Measurements from ENCODE around the gene INSC. TPM values are rescaled to one million over a fixed set of nuclear protein-coding genes. Genes with fewer than 3 reads are reported as not detected.

The INSC gene
- total and polyA plus RNA-seq, 2 of the 8 experiments (the other 6 are each of a cell fraction or from before 2014, with no cell fraction given), result 0.58 to 0.59 TPM

DNA sequence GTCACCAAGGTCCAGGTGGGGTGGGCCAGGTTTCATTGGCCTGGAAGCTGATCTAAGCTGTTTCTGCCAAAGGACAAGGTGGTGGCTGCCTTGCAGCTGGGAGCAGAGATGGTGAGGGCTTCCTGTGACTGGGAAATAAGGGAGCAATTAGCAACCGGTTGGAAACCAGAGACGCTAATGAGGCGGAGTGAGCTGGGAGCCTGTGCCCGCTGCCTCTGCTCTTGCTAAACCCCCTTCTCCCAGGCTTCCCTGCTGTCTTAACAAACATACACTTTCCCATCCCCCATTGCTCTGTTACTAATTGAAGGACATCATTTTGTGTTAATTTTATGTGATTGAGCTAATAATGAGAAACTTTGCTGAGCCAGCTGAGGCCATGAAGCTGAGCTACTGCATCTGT is 121.8 kb downstream of the INSC start:
- Histone ChIP-seq H3K18ac (ENCODE audit: extremely low read depth, low read length) (no peak overlapping the region), H3K27me3 (replicated peaks in 1 of 4; ENCODE audit: control insufficient read depth in 3 of 4, extremely low read depth in 1 of 4, insufficient read depth in 3 of 4, low read length in 3 of 4) (no peaks in the 10 kb centered on the region), H3K79me2 (ENCODE audit: control insufficient read depth in 1 of 2, insufficient read depth in 2 of 2, low read length in 2 of 2) (no peaks in the 10 kb centered on the region), H4K8ac (ENCODE audit: extremely low read depth, insufficient read depth, low read length) (no peak overlapping the region), H3K14ac (ENCODE audit: insufficient read length) (no peak overlapping the region), H3K4me1 (replicated peaks in 1 of 4; ENCODE audit: control insufficient read depth in 3 of 4, insufficient read depth in 4 of 4, low read length in 3 of 4) (peaks cover 0 to 3% (median under 1%) of the 10 kb centered on the region in 4 experiments; a peak in 1 of 7 replicates), H4K5ac (ENCODE audit: insufficient read length, low read depth, low read length) (no peak overlapping the region), H4K20me1 (replicated peaks in 1 of 2; ENCODE audit: control insufficient read depth in 1 of 2, insufficient read depth in 2 of 2, low read length in 2 of 2) (no peaks in the 10 kb centered on the region), H3K4ac (replicated peaks; ENCODE audit: insufficient read length, low read depth, low read length) (no peak overlapping the region), H3K27ac (ENCODE audit: low read depth, low read length) (no peak overlapping the region), H3K56ac (replicated peaks; ENCODE audit: insufficient read length, low read depth, low read length) (no peak overlapping the region), H2AK5ac (ENCODE audit: low read depth, low read length) (no peak overlapping the region), H4K91ac (replicated peaks; ENCODE audit: insufficient read length, low read length) (no peak overlapping the region), H3K23ac (ENCODE audit: insufficient read length) (no peak overlapping the region), H2BK20ac (ENCODE audit: low read length) (no peak overlapping the region), H3K79me1 (ENCODE audit: low read depth, low read length) (no peaks in the 10 kb centered on the region), H3K4me2 (ENCODE audit: insufficient read depth in 1 of 2, low read depth in 2 of 2, low read length in 2 of 2) (no peak overlapping the region; a peak in 1 of 4 replicates), H2BK5ac (ENCODE audit: low read depth, low read length) (no peak overlapping the region), H2AFZ (ENCODE audit: low read length) (peak overlapping the region; percentile 71; the same call in 1 of the 2 replicates), H3K36me3 (ENCODE audit: control insufficient read depth in 2 of 4, insufficient read depth in 4 of 4, low read length in 3 of 4) (no peaks in the 10 kb centered on the region), H2BK15ac (ENCODE audit: low read length) (no peak overlapping the region), H2BK12ac (ENCODE audit: low read depth, low read length) (no peak overlapping the region), H3K23me2 (ENCODE audit: low read depth, low read length) (no peaks in the 10 kb centered on the region), H3K9me3 (ENCODE audit: insufficient read depth in 2 of 2, low read depth in 1 of 2, low read length in 1 of 2) (no peaks in the 10 kb centered on the region), H3K4me3 (ENCODE audit: extremely low read depth in 1 of 4, insufficient read depth in 2 of 4, low read depth in 3 of 4, low read length in 4 of 4) (no peak overlapping the region), H2BK120ac (replicated peaks; ENCODE audit: low read depth, low read length) (no peak overlapping the region), H3K9ac (replicated peaks in 1 of 4; ENCODE audit: extremely low read depth in 1 of 4, low read depth in 3 of 4, low read length in 3 of 4) (no peak overlapping the region; a peak in 1 of 7 replicates)
- no peak for TF ChIP-seq SRF (IDR thresholded peaks at IDR 0.05; ENCODE audit: low read depth, low read length)
- TF ChIP-seq, protein P1, sequence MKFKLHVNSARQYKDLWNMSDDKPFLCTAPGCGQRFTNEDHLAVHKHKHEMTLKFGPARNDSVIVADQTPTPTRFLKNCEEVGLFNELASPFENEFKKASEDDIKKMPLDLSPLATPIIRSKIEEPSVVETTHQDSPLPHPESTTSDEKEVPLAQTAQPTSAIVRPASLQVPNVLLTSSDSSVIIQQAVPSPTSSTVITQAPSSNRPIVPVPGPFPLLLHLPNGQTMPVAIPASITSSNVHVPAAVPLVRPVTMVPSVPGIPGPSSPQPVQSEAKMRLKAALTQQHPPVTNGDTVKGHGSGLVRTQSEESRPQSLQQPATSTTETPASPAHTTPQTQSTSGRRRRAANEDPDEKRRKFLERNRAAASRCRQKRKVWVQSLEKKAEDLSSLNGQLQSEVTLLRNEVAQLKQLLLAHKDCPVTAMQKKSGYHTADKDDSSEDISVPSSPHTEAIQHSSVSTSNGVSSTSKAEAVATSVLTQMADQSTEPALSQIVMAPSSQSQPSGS (IDR thresholded peaks at IDR 0.05; ENCODE audit: low read length), result no peak
- ChIA-PET CTCF (ENCODE audit: partially characterized antibody) (interaction anchor here (1.1 to 1.4 kb wide), 3 partner anchors 20 to 330 kb away, joined by 3 to 4 read pairs (median 4); no protein-coding TSS in a partner anchor), POLR2A (ENCODE audit: partially characterized antibody) (no interaction called here)
- FAIRE-seq, result no peak
- WGBS, 2 experiments (ENCODE audit: extremely low coverage in 1 of 2, insufficient coverage in 1 of 2, insufficient read length in 1 of 2, insufficient replicate concordance in 2 of 2, low coverage in 1 of 2, low lambda C conversion rate in 2 of 2, missing lambda C conversion rate in 1 of 2), result 47% methylated on average over 4 of the region's 4 CpGs; no CpG with 5 or more reads in 1 of the 2 experiments
- DNase-seq (ENCODE audit: low read depth in 1 of 2, low spot score in 2 of 2), result peak in 1 of 2 experiments; percentile 51
